T-helper 2 cell treated with Interferon-gamma antibody and Interleukin-4, amounts not matched to agents 5 μg/mL and 100 μg/mL, for 36 hours (primary cell): ENCODE measurements around the gene SLC44A1.

Experiments
- DNase-seq: peaks from one replicate; pipeline ENCODE4 v3.0.0; 2021; ENCODE audit warnings: low spot score
- H3K27ac Mint-ChIP-seq: one replicate; pipeline ENCODE4 v1.8.0; 2021; ENCODE audit warnings: mild to moderate bottlenecking, mixed read lengths
- H3K27me3 Mint-ChIP-seq: one replicate; pipeline ENCODE4 v1.8.0; 2021; ENCODE audit warnings: low read depth, mixed read lengths
- H3K36me3 Mint-ChIP-seq: one replicate; pipeline ENCODE4 v1.8.0; 2021; ENCODE audit warnings: low read depth, mixed read lengths
- H3K4me1 Mint-ChIP-seq: one replicate; pipeline ENCODE4 v1.8.0; 2021; ENCODE audit warnings: low read depth, mixed read lengths
- H3K4me3 Mint-ChIP-seq: one replicate; pipeline ENCODE4 v1.8.0; 2022; ENCODE audit warnings: mild to moderate bottlenecking, moderate library complexity, mixed read lengths
- H3K9me3 Mint-ChIP-seq: one replicate; pipeline ENCODE4 v1.8.0; 2021; ENCODE audit warnings: mixed read lengths

The SLC44A1 gene

DNA sequence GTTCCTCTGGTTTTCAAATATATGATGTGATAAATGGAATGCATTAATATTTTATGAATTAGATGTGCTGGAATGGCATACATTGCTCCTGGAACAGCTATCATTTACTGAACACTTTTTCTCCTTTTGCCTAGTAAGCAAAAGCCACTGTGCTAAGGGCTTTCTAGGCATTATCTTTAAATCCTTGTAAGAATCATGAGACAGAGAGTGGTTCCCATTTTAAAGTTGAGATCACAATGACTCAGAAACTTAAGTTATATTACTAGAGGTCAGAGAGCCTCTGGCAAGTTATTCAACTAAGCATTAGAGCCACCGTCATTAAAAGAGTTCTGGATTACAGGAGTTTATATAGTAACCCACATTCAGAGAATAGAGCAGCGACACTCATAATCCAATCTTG, 176.7 kb downstream of the SLC44A1 start:
- no peak overlapping the region for H3K4me3 Mint-ChIP-seq
- peaks cover 9% of the 10 kb centered on the region for H3K4me1 Mint-ChIP-seq
- peaks cover 13% of the 10 kb centered on the region for H3K27me3 Mint-ChIP-seq
- DNase-seq: no peak
- H3K9me3 Mint-ChIP-seq: no peaks in the 10 kb centered on the region
- no peaks in the 10 kb centered on the region for H3K36me3 Mint-ChIP-seq
- no peak overlapping the region for H3K27ac Mint-ChIP-seq

DNA sequence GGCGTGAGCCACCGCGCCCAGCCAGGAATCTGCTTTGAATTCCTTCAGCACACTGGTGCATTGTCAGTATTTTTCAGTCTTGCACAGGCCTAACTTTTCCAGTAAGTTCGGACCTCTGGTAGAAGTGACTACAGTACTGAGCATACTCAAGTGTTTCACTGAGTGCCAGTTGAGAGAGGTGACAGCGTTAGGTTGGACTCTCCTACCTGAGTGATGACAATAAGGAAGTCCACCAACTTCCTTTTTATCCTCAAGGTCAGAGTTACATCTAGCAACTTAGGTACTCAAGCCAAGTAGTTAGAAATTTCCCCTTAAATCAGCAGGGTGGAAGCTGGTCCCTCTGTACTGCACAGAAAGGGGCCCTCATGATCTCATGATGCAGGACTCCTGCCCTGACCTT, 177.4 kb downstream of the SLC44A1 start:
- DNase-seq: no peak
- Mint-ChIP-seq H3K9me3 (no peaks in the 10 kb centered on the region), H3K4me1 (peaks cover 2% of the 10 kb centered on the region), H3K36me3 (no peaks in the 10 kb centered on the region), H3K27me3 (peaks cover 15% of the 10 kb centered on the region), H3K27ac (no peak overlapping the region), H3K4me3 (no peak overlapping the region)

DNA sequence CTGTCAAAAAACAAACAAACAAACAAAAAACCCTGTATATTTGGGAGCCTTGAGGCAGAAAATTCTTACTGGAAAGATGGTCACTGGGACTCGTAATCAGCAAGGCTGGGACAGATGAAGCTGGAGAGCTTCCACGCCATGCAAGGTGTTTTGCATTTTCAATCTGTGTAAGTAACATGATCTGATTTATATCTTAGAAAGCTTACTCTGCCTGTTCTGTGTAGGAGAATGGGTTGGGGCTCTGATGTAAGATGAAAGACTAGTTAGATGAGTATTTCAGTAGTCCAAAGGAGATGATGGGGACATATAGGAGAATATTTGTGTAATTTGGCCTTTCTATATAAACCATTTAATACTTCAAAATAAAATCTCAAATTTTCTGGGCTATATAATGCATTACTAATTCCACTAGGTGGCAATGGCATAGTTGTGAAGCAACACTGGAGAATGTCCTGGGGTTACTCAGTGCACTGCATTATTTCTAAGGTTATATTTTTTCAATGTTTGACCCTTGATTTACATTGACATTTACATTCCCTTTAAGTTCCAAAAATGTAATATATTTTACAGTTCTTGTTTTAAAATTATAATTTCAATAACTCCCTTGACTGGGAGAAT, 181.5 kb downstream of the SLC44A1 start:
- no peak overlapping the region for H3K27ac Mint-ChIP-seq
- no peak overlapping the region for H3K4me3 Mint-ChIP-seq
- H3K9me3 Mint-ChIP-seq: no peaks in the 10 kb centered on the region
- H3K4me1 Mint-ChIP-seq: no peaks in the 10 kb centered on the region
- no peaks in the 10 kb centered on the region for H3K36me3 Mint-ChIP-seq
- H3K27me3 Mint-ChIP-seq: peaks cover 18% of the 10 kb centered on the region
- DNase-seq: no peak

DNA sequence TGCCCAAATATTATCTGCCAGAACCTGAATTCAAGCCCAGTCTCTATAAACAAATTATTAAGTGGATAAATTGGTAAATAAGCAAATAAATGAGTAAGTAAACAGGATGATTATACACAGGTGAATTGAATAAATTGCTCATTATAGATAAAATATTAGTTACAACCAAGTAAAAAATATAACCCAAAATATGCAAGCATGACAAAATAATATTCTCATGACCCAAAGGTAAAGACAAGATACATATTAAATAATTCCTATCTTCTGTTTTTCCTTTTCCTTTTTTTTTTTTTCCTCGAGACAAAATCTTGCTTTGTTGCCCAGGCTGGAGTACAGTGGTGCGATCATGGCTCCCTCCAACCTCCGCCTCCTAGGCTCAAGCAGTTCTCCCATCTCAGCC, 182.2 kb downstream of the SLC44A1 start:
- Mint-ChIP-seq H3K27me3 (peaks cover 18% of the 10 kb centered on the region), H3K4me1 (no peaks in the 10 kb centered on the region), H3K4me3 (no peak overlapping the region), H3K36me3 (no peaks in the 10 kb centered on the region), H3K27ac (no peak overlapping the region), H3K9me3 (no peaks in the 10 kb centered on the region)
- DNase-seq: no peak

DNA sequence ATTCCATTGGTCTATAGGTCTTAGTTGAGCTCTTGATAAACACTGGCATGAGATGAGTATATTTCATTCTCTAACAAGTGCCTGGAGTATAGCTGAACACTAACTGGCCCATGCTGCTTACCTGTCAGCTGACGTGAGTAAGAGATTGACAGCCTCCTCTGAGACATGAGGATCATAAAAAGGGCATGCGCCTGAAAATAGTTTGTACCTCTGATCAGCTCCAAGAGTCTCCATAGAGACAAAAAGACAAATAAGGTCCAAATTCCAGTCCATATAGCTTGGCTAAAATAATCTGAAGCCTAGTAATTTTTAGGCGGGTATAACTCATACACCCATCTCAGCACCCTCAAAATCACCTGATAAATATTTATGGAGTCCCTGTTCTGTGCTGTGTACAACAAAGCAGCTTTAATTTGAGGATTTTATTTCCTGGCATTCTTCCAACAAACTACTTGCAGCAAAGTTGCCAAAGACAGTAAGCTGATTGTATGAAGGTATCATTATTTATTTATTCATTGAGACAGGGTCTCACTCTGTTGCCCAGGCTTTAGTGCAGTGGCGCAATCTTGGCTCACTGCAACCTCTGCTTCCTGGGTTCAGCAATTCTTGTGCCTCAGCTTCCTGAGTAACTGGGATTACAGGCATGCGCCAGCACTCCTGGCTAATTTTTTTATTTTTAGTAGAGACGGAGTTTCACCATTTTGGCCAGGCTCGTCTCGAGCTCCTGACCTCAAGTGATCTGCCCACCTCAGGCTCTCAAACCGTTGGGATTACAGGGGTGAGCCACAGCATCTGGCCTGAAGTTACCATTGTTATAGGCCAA, 187.2 kb downstream of the SLC44A1 start:
- no peak overlapping the region for H3K27ac Mint-ChIP-seq
- no peaks in the 10 kb centered on the region for H3K4me1 Mint-ChIP-seq
- no peaks in the 10 kb centered on the region for H3K36me3 Mint-ChIP-seq
- peaks cover 14% of the 10 kb centered on the region for H3K27me3 Mint-ChIP-seq
- no peaks in the 10 kb centered on the region for H3K9me3 Mint-ChIP-seq
- H3K4me3 Mint-ChIP-seq: no peak overlapping the region
- DNase-seq: no peak

DNA sequence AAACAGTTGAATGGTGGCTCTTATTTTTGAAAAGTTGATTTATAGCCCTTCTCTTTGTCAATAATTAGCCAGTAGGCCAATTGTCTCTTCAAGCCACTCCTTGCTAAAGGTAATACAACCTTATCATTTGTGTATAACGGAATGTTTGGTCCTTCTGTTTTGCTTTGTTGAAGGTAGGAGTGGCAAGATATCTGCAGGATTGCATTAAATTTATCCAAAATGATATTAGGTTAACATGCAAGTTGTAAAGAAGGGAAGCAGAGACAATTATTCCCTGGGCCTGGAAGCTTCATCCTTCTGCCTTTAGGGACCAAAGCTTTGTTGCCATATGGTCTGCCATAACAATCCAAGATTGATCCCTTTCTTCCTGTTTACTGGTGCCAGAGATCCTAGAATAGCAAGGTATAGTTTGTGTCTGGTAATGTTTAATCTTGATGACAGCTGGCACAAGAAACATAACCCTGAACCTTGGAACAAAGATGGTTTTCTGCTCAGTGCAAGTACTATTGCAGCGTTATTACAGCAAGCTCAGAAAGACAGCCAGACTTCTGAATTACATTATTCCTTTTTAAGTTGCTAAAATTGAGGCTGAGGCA, 187.9 kb downstream of the SLC44A1 start:
- no peaks in the 10 kb centered on the region for H3K36me3 Mint-ChIP-seq
- H3K4me3 Mint-ChIP-seq: no peak overlapping the region

DNA sequence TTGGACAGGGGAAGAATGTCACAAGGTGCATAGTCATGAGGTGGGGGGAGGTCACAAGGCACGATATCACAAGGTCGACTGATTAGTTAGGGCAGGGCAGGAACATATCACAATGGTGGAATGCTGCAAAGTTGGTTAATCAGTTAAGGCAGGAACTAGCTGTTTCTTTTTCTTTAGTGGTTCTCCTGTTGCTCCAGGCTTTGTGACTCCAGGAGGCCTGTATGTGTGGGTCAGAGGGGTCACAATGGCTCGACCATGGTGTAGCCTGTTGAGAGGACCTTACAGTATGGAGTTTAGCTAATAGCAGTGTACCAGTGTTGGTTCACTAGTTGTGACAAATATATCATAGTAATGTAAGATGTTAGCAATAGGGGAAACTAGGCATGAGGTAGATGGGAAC, 191.0 kb downstream of the SLC44A1 start:
- Mint-ChIP-seq H3K4me1 (no peaks in the 10 kb centered on the region), H3K4me3 (no peak overlapping the region), H3K27ac (no peak overlapping the region), H3K27me3 (peaks cover 17% of the 10 kb centered on the region), H3K9me3 (no peaks in the 10 kb centered on the region), H3K36me3 (no peaks in the 10 kb centered on the region)
- DNase-seq: no peak

More for the DNA sequence above, 187.9 kb downstream of the SLC44A1 start:
- Mint-ChIP-seq H3K4me1 (no peaks in the 10 kb centered on the region), H3K27ac (no peak overlapping the region), H3K9me3 (no peaks in the 10 kb centered on the region), H3K27me3 (peaks cover 11% of the 10 kb centered on the region)
- DNase-seq: no peak

DNA sequence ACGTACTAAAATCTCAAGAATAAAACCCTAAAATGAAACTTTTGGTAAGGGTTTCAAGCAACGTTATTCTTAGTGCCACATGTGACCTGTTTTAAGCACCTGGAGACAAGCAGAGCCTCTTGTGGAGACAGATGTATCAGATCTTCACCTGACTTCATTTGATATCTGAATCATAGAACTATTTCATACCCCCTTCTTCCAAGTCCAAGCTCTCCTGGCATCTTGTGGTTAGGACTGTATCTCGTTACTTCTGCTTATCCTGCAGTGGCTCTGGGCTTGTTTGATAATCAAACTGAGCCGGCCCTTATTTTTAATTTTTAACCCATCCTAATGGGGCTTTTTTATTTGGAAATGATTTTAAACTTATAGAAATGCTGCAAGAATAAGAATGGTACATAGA, 192.3 kb downstream of the SLC44A1 start:
- no peak for DNase-seq
- no peak overlapping the region for H3K27ac Mint-ChIP-seq
- no peaks in the 10 kb centered on the region for H3K36me3 Mint-ChIP-seq
- H3K4me1 Mint-ChIP-seq: no peaks in the 10 kb centered on the region
- H3K27me3 Mint-ChIP-seq: peaks cover 18% of the 10 kb centered on the region
- no peak overlapping the region for H3K4me3 Mint-ChIP-seq
- H3K9me3 Mint-ChIP-seq: no peaks in the 10 kb centered on the region

DNA sequence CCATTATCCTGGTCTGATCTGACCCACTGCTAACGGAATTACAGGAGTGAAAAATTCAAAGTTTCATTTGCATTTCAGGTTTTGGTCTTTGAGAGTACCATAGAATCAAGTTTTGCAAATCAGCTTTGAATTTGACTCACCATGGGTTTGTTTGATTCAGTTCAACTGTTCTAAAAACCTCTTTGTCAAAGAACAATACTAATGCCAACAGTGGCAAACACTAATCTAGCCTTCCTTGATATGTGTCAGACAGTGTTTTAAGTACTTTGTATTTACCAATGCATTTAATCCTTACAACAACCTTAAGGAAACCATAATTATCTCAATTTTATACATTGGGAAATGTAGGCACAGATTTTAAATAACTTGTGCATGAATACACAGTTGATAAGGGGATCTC, 193.3 kb downstream of the SLC44A1 start:
- H3K4me1 Mint-ChIP-seq: no peaks in the 10 kb centered on the region
- no peak overlapping the region for H3K27ac Mint-ChIP-seq
- no peaks in the 10 kb centered on the region for H3K9me3 Mint-ChIP-seq
- peaks cover 14% of the 10 kb centered on the region for H3K27me3 Mint-ChIP-seq
- no peak for DNase-seq
- no peaks in the 10 kb centered on the region for H3K36me3 Mint-ChIP-seq
- no peak overlapping the region for H3K4me3 Mint-ChIP-seq

DNA sequence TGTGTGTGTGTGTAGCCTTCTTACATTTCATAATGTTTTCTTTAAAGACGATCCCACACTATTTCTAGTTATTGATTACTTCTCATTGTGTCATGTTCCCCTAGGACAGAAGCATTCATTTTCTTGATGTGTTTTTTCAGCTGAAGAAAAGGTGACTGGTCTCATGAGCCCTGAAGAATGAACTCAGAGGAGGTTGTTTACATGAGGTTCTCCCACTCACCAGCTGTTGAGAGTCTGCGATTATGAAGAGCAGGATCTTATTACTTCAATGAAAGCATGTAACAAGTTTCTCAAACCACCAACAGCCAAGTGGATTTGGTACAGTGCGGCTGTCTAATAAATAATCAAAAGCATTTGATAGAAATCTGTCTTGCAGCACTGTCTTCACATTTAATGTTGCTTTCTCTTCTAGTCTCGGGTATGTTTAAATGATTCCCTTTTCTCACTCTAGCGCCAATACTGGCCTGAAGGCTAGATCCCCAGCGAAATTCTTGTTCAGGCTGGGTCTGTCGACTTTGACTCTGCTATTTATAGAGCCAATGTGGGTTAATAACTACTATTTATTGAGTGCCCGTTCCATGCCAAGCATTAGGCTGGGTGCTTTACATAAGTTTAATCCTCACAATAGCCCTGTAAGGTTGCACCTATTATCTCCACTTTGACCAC, 193.8 kb downstream of the SLC44A1 start:
- no peak overlapping the region for H3K27ac Mint-ChIP-seq
- no peaks in the 10 kb centered on the region for H3K36me3 Mint-ChIP-seq
- H3K9me3 Mint-ChIP-seq: no peaks in the 10 kb centered on the region
- H3K27me3 Mint-ChIP-seq: peaks cover 14% of the 10 kb centered on the region
- DNase-seq: no peak
- no peaks in the 10 kb centered on the region for H3K4me1 Mint-ChIP-seq
- H3K4me3 Mint-ChIP-seq: no peak overlapping the region

DNA sequence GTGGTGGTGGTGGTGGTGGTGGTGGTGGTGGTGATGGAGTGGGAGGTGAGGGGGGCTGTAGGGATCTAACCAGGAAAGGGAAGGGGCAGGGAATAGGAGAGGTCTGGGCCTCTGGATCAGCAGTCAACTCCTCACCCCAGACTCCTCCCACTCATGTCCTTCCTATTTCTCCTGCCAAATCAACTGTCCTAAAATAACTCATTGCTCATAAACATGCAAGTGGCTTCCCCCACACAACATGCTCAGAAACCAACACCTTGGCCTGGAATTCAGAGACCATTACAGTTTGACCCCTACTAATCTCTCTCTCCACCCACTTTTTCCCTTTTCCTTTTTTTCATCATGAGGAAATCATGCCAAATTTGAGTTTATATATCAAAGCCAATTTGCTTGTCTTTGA, 195.0 kb downstream of the SLC44A1 start:
- Mint-ChIP-seq H3K4me1 (no peaks in the 10 kb centered on the region), H3K4me3 (no peak overlapping the region), H3K27me3 (peaks cover 12% of the 10 kb centered on the region), H3K27ac (no peak overlapping the region), H3K36me3 (no peaks in the 10 kb centered on the region), H3K9me3 (no peaks in the 10 kb centered on the region)
- no peak for DNase-seq

DNA sequence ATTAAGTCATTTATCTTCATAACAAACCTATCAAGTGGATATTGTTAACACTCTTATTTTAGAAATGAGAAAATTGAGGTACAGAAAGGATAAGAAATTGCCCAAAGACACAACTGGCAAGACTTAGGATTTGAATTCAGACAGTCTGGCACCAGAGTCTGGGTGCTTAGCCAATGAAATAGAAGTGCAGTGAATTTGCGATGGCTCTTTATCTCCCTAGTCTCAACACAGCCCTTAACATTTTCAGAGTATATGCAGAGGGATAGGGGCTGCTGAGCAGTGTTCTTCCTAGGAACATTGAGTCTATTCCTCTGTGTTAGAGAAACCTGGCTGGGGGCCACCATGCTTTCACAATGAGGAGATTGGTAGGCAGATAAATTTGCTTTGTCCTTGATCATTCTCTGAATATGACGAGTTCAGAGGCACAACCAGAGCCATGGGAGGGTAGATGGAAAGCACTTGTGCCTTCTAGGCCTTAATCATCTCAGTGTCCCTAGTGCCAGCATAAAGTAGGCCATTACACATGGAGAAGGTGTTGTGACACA, 197.2 kb downstream of the SLC44A1 start:
- Mint-ChIP-seq H3K36me3 (no peaks in the 10 kb centered on the region), H3K27me3 (peaks cover 12% of the 10 kb centered on the region), H3K4me3 (no peak overlapping the region), H3K9me3 (no peaks in the 10 kb centered on the region), H3K4me1 (peaks cover 2% of the 10 kb centered on the region), H3K27ac (no peak overlapping the region)
- no peak for DNase-seq

DNA sequence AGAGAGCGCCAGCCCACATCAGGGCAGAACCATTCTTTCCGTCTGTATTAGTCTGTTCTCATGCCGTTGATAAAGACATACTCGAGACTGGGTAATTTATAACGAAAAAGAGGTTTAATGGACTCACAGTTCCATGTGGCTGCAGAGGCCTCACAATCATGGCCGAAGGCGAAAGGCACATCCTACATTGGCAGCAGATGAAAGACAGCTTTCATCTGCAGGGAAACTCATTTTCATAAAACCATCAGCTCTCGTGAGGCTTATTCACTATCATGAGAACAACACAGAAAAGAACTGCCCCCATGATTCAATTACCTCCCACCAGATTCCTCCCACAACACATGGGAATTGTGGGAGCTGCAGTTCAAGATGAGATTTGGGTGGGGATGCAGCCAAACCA, 198.7 kb downstream of the SLC44A1 start:
- no peak for DNase-seq
- peaks cover 10% of the 10 kb centered on the region for H3K27me3 Mint-ChIP-seq
- H3K4me3 Mint-ChIP-seq: no peak overlapping the region
- peaks cover 7% of the 10 kb centered on the region for H3K4me1 Mint-ChIP-seq
- no peaks in the 10 kb centered on the region for H3K9me3 Mint-ChIP-seq
- H3K27ac Mint-ChIP-seq: no peak overlapping the region
- H3K36me3 Mint-ChIP-seq: no peaks in the 10 kb centered on the region

DNA sequence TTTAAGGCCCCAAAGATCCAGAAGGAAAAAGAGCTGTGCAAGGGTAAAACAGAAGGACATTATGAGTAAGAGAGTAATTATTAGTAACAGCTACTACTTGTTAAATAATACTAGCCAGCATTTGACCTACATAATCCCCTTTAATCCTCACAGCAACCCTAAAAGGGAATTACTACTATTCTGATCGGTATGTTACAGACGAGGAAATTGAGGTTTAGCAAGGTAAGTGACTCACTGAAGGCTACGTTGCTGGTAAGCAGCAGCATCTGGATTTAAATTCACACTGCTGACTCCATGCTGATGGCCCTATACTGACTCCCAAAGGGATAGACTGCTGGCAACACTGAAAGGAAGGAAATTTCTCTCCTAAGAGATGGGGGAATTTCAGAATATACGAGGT, 199.7 kb downstream of the SLC44A1 start:
- Mint-ChIP-seq H3K36me3 (no peaks in the 10 kb centered on the region), H3K4me3 (no peak overlapping the region), H3K27me3 (peaks cover 8% of the 10 kb centered on the region), H3K9me3 (no peaks in the 10 kb centered on the region), H3K4me1 (peaks cover 14% of the 10 kb centered on the region), H3K27ac (no peak overlapping the region)
- DNase-seq: no peak
